PC-3 (cell line): ENCODE measurements around the gene CIAO1.
"Not testable (repeated sequence)": the region's sequence is repeated elsewhere in the genome, so short reads cannot be mapped to it uniquely, and the experiment has no call there.

Experiments
- CTCF ChIP-seq: fragments of 300-600 bp; sonication (generic); conservative IDR thresholded peaks from 2 replicates; pipeline ENCODE4 v1.5.1; 2017; ENCODE audit warnings: antibody characterized with exemption, low read depth, mild to moderate bottlenecking, low read length
- EZH2 ChIP-seq: fragments of 300-600 bp; sonication (generic); IDR thresholded peaks from one replicate; pipeline ENCODE4 v1.6.1; 2017; ENCODE audit warnings: antibody characterized with exemption, mild to moderate bottlenecking, low read length; ENCODE audit not compliant: unreplicated experiment

GRCh38 chr2:96257744-96258143, 8.3 kb upstream of the CIAO1 start:
- not testable (repeated sequence) for TF ChIP-seq CTCF, EZH2
